Subcutaneous adipose tissue (tissue), 4 donors: ENCODE measurements around the gene OR2J3. TPM values are rescaled to one million over a fixed set of nuclear protein-coding genes. Genes with fewer than 3 reads are reported as not detected.

Source experiments
- total RNA-seq, 4 donors: library from RNA; depleted of rRNA; stranded (reverse); fragments of >200 nt; gene quantifications; one replicate each; pipeline ENCODE4 v1.1.0, GENCODE V29; 2016
- TF ChIP-seq, protein P1 (sequence below): fragments of 450-650 bp; IDR thresholded peaks from one replicate; pipeline ENCODE4 v1.5.1; 2016; ENCODE audit warnings: low read depth, mild to moderate bottlenecking, control low read depth, antibody characterized with exemption, moderate library complexity

The OR2J3 gene
- not detected for total RNA-seq

- TF ChIP-seq, protein P1, sequence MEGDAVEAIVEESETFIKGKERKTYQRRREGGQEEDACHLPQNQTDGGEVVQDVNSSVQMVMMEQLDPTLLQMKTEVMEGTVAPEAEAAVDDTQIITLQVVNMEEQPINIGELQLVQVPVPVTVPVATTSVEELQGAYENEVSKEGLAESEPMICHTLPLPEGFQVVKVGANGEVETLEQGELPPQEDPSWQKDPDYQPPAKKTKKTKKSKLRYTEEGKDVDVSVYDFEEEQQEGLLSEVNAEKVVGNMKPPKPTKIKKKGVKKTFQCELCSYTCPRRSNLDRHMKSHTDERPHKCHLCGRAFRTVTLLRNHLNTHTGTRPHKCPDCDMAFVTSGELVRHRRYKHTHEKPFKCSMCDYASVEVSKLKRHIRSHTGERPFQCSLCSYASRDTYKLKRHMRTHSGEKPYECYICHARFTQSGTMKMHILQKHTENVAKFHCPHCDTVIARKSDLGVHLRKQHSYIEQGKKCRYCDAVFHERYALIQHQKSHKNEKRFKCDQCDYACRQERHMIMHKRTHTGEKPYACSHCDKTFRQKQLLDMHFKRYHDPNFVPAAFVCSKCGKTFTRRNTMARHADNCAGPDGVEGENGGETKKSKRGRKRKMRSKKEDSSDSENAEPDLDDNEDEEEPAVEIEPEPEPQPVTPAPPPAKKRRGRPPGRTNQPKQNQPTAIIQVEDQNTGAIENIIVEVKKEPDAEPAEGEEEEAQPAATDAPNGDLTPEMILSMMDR: no peak
Measured at GRCh38 chr6:29107758-29108157, at the start of gene OR2J3. OR2J3 (plus strand) TSS chr6:29108058; CDS start chr6:29111891, 3,833 bp downstream.

- TF ChIP-seq, protein P1: no peak
Measured at GRCh38 chr6:29071831-29072723, 35.8 kb upstream of the OR2J3 start.

DNA sequence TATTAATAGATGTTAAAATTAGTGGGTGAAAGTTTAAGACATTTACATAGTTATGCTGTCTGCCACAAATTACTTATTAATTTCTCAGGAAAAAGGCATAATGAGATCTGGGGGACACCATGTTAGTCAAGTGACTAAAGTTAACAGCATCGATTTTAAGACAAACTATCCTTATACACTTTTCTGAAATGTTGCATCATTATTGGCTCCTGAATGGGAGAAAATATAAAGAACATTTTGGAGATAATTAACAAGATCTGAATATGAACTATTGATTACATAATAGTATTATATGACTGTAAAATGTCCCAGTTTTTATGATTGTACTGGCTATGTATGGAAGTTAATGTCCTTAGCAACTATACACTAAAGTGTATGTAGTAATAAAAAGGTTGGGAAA, 28.7 kb upstream of the OR2J3 start:
- TF ChIP-seq, protein P1: no peak

DNA sequence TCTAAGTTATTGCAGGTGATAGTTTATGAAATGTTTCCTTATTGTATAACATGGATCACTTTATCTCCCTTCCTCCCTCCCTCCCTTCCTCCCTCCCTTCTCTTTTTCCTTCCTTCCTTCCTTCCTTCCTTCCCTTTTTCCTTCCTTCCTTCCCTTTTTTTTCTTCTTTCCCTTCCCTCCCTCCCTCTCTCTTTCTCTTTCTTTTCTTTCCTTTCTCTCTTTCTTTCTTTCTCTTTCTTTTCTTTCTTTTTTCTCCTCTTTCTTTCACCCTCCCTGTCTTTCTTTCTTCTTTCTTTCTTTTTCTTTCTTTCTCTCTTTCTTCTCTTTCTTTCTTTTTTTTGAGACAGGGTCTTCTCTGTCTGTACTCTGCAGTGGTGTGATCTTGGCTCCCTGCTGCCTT, 26.5 kb upstream of the OR2J3 start:
- TF ChIP-seq, protein P1: no peak

DNA sequence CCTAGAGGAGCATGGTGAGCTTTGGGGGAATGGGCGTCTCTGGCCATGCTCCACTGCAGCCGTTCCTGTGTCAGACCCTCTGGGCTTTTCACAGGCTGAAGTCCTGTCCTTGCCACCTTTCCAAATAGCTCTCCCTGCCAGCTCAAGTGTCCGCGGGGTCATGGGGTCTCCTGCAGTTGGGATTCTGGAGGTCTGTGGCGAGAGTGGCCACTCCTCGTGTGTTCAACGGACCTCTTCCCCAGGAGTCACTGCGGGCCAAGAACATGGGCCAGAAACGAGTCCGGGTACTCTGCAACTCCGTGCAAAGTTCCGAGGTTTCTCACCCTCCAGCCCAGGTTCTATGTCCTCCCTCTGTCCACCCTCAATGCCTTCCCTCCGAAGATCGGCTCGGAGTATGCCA, 25.4 kb upstream of the OR2J3 start:
- TF ChIP-seq, protein P1: no peak

GRCh38 chr6:29087213-29087612, 20.6 kb upstream of the OR2J3 start, which contains the start of gene OR2B3:
OR2B3 (minus strand) TSS chr6:29087313; CDS start chr6:29087248, 65 bp downstream.
- TF ChIP-seq, protein P1: no peak

DNA sequence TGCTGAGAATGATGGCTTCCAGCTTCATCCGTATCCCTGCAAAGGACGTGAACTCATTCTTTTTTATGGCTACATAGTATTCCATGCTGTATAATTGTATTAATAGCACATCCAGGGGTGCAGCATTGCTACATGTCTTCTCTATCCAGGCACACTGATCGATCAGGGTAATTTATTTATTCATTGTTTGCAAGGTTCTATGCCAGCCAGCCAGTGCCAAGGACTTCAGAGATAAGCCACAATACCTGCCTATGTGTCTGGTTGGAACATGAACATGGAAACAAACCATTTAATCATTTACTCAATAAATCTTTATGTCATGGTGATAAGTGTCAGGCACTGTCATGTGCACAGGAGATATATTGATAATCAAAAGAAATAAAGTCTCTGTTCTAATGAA, 14.9 kb upstream of the OR2J3 start:
- TF ChIP-seq, protein P1: no peak
